Prostate gland (tissue), 2 donors: ENCODE results near the gene SRSF7.

Experiments
- CTCF ChIP-seq, 4 experiments: fragments of 200-600 bp in 2 of 4; fragments of 450-650 bp in 2 of 4; sonication (generic) in 2 of 4; IDR thresholded peaks; 1 replicate in 3 of 4; 2 replicates in 1 of 4; pipeline ENCODE4 v1.5.1; 2016 to 2019; ENCODE audit warnings: antibody characterized with exemption in 4 of 4, mild to moderate bottlenecking in 2 of 4, moderate library complexity in 2 of 4
- POLR2AphosphoS5 ChIP-seq: sonication (generic); formaldehyde crosslinking; IDR thresholded peaks from one replicate; pipeline ENCODE4 v1.6.1; 2017; ENCODE audit warnings: antibody characterized with exemption

DNA sequence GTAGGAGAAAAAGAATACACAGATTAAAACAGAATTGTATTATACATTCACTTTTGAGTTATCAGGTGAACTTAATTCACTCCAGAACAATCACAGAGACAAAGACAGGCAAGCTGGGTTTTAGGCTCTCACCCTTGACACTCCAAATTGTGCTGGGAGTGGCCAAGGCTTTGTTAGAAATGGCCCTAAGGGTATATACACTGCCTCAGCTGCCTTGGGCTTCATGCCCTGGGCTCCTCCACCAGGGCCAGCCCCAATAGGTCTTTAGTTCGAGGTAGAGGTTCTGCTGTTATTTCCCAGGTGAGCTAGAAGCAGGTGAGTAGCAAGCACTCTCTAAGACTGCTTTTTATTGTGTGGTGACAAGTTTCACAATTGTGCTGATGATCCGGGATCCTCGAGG is 46.8 kb upstream of the SRSF7 start:
- TF ChIP-seq CTCF (IDR thresholded peaks at IDR 0.05) (no peak), POLR2AphosphoS5 (no peak)
